GM18870 (cell line): ENCODE data around the gene LCE1A.

Source experiments
- ATAC-seq: cut with Tn5 transposase; IDR thresholded peaks from one replicate; pipeline ENCODE4 v1.9.1; 2021; ENCODE audit warnings: moderate library complexity; ENCODE audit not compliant: unreplicated experiment

LCE1A gene

DNA sequence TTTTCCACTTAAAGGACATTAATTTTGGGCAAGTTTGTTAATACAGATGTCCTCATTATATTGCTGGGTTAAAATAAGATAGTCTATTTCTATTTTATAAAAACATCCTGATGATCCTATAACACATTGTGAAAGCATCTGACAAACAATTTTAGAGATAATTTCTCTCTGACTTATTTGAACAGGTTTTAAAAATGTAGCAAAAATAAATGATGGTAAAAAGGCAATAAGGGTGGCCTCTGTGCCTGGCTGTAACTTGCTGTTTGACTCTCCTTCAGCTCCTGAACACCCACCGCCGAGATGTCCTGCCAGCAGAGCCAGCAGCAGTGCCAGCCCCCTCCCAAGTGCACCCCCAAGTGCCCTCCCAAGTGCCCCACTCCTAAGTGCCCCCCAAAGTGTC lies at the start of gene LCE1A:
Gene LCE1A, plus strand, starts transcription at position 301 of the 400 bp plus-strand sequence. Its CDS starts 0 bp downstream, at position 301.
- no peak for ATAC-seq

GRCh38 chr1:152777510-152778137 lies 49.6 kb upstream of the LCE1A start:
- ATAC-seq = no peak

DNA sequence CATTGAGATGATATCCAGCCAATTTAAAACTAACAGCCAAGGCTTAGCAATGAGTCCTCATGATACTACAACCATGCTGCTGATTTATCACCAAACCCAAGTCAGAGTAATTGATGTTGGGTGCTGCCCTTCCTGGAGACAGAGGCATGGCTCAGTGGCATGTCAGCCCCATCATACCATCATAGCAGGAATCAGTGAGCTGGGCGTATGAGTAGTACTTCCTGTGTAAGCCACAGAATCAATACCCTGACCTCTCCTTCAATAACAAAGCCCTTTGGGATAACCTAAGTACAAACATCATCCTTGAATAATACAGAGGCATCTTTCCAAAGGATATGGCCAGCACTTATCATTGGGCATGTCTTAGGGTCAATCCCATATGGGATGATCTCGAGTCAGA lies 44.2 kb upstream of the LCE1A start:
- no peak for ATAC-seq

DNA sequence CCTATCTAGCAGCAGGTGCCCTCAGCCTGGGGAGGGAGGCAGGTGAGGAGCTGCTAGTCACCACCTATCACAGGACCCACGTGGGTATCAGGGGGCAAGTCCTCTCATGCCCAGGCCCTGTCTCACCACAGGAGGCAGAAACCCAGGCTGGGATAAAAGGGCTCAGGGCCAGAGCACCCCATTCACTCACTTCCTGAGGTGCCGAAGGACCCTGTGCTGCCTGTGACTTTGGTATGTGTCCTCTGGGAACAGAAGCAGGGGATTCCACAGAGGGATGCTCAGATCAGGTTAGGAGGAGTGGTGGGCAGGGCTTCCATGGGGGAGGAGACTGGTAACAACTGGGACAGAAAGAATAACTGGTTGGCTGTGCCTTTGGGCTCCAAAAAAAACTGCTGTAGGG lies 41.2 kb upstream of the LCE1A start, which contains the start of gene LCE1E:
Gene LCE1E, plus strand, starts transcription at position 181 of the 400 bp plus-strand sequence. CDS start 1,043 bp downstream, outside the sequence.
- ATAC-seq = no peak

- no peak for ATAC-seq
Measured at GRCh38 chr1:152795686-152796085, 31.6 kb upstream of the LCE1A start.

GRCh38 chr1:152796421-152796820 lies 30.9 kb upstream of the LCE1A start, which contains the start of gene LCE1D:
LCE1D (plus strand) TSS chr1:152796721; CDS start chr1:152797795, 1,074 bp downstream.
- no peak for ATAC-seq

DNA sequence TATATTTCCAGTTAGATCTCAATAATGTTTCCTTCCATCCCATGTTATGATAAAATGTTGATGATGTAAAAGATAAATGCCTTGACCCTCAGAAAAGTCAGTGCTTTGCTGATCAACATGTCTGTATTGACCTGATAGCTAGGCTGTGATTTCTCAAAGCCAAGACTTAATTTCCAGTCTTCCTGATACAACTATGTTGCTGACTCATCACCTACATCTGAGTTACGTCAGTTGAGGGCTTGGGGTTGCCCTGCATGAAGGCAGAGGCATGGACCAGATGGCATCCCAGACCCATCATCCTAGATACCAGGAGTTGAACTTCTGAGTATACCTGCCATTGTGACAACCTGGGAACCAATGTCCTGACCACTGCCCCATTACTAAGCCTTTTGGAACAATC lies 25.9 kb upstream of the LCE1A start:
- ATAC-seq = no peak

DNA sequence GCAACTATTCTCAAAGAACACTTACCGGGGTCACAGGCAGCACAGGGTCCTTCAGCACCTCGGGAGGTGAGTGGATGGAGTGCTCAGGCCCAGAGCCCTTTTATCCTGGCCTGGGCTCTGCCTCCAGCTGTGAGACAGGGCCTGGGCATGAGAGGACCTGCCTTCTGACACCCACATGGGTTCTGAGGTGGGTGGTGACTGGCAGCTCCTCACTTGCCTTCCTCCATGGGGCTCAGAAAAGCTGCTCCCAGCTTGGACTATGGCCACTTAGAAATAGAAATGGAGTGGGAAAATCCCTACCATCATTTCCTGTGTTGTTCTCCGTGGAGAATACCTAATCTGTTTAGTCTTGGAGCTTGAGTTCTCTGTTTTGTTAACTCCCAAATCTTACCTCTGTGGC lies 20.7 kb upstream of the LCE1A start, which contains the start of gene LCE1C:
Gene LCE1C, minus strand, starts transcription at position 76 of the 400 bp plus-strand sequence. CDS start 1,173 bp downstream, outside the sequence.
- no peak for ATAC-seq

- no peak for ATAC-seq
Measured at GRCh38 chr1:152811050-152811449, 16.2 kb upstream of the LCE1A start.

DNA sequence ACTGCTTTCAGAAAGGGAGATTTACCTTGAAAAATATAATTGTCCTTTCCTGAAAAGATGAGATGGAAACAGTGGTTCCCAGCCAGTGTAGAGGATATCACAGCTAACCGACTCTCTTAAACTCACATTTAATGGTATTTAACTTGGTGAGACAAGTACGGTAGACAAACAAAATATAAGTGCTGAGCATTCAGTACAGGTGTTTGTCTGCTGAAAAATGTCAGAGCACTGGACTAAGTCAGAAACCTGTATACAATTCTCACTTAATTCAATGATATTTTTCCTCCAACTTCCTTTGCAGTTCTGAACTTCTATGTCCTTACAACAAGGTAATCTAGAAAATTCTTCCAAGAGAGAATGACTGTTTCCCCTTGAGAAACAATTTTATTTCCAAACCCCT lies 15.6 kb upstream of the LCE1A start, which contains the start of gene LCE1B:
Gene LCE1B, plus strand, starts transcription at position 301 of the 400 bp plus-strand sequence. CDS start 476 bp downstream, outside the sequence.
- no peak for ATAC-seq

DNA sequence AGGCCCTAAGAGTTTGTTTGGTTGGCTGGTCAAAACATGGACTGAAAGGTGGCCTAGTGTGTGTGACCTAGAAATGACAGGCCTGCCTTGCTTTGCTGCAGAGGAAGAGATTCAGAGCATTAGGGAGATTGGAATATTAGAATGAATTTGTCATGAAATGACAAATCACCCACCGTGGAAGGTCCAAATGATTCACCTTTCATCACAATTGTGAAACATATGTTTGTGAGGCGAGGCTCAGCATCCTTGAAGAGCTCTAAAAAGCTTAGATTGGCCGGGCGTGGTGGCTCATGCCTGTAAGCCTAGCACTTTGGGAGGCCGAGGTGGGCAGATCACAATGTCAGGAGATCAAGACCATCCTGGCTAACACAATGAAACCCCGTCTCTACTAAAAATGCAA lies 10.0 kb upstream of the LCE1A start:
- no peak for ATAC-seq

DNA sequence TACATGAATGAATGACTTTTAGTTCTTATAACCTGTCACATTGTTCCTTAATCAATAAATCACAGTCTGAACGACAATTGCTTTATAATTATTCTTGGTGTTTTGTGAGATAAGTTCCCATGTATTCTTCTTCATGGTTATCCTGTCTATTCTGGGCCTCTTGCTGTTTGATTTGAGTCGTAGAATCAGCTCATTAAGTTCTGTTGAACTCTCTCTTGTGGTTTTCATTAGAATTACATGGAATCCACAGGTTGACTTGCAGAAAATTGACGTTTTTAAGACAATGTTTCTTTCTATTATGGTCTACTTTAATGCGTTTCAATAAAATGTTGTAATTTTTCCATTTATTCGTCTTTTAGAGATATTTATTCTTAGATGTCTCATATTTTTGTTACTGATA lies 4.0 kb upstream of the LCE1A start:
- ATAC-seq = no peak

- no peak for ATAC-seq
Measured at GRCh38 chr1:152824964-152825363, 2.3 kb upstream of the LCE1A start.

GRCh38 chr1:152836870-152837269 lies 9.6 kb downstream of the LCE1A start:
- ATAC-seq = no peak

GRCh38 chr1:152842556-152842955 lies 15.3 kb downstream of the LCE1A start, which contains the start of gene LCE6A:
LCE6A (plus strand) TSS chr1:152842856; CDS start chr1:152843521, 665 bp downstream.
- ATAC-seq = no peak

DNA sequence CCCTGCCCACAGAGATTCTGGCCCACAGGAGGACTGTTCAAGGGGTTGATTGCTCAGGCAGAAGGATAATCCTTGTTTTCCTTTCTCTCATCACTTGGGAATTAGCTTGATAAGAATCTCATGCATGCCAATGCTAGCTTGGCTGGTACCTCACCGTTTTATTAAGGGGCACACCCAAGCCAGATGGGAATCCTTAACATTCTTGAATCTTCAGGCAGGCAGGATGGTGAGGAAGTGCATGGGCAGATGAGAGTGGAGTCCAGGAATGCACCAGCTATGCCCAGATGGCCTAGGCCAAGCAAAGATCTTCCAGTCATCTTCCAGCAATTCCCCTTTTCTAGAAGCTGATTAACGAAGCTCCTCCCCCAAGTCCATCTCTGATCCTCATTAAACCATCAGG lies 28.4 kb downstream of the LCE1A start:
- ATAC-seq = no peak

DNA sequence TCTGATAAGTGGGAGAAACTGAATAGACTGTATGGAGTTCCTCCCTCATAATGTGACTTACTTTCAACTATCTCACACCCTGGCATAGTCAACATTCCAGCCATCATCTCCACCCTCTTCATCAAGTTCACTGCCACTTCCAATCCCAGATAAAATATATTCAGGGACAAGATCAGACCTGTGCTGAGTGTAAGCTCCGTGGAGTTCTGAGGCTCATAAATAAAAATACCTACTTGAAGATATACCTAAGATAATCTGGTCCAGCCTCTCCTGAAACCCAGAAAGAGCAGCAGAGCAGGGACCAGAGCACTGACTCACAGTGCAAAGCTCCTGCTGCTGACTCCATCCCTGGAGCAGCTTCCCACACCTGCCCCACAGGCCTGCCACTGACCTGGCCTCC lies 30.8 kb downstream of the LCE1A start:
- ATAC-seq = no peak

GRCh38 chr1:152859696-152860095 lies 32.4 kb downstream of the LCE1A start, which contains the start of gene LCE7A:
LCE7A (plus strand) TSS chr1:152859996; CDS start chr1:152860698, 702 bp downstream.
- no peak for ATAC-seq

GRCh38 chr1:152860129-152860528 lies 32.9 kb downstream of the LCE1A start:
- ATAC-seq = no peak

DNA sequence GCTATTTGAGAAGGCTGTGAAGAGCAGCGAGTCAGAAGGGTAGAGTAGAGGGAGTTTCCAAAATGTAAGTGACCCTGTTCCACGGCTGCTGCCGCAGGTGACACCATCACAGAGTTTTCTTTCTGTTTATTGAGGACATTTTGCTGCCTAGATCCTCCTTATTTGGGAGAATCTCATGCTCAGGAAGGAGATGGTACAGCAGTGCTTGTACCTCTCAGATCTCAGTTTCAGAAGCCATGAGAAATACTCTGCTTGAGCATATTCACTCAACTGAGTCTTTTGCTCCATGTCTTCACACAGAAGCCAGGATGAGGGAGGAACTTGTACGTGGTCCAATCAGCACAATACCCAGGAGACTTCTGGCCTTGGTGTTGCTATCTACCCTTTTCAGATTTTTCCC lies 34.1 kb downstream of the LCE1A start:
- no peak for ATAC-seq

- no peak for ATAC-seq
Measured at GRCh38 chr1:152864443-152864842, 37.2 kb downstream of the LCE1A start.

DNA sequence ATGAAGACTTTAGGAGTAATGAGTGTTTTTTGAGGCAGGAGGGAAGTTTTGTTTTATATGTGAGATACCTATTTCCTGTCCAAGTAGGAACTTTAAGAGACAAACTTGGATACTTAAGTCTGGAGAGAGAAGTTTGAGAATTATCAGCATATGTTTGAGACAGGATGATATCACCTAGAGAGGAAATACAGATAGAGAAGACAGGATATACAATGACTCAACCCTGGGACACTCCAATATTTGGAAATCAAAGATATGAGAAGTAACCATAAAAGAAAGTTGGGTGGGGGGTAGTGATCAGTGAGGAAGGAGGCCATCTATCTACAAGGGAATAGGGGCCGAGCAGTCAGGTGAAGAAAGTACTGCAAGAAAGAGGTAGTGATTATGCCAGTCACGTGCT lies 39.0 kb downstream of the LCE1A start:
- ATAC-seq = no peak
